Right cardiac atrium (tissue), 5 donors: ENCODE data around the gene PLA2G2A. TPM values are rescaled to one million over a fixed set of nuclear protein-coding genes. Genes with fewer than 3 reads are reported as not detected.

ENCODE experiments used
- ATAC-seq, 2 donors: fragments of 200-7000 bp; cut with Tn5 transposase; one replicate each; pipeline versions ENCODE4 v1.8.0 to v1.9.1; 2020; ENCODE audit warnings: moderate library complexity in 2 of 2, mild to moderate bottlenecking in 1 of 2
- DNase-seq, 3 donors: peaks; one replicate each; pipeline ENCODE4 v3.0.0-alpha.2; 2020
- H3K27ac ChIP-seq: one replicate; pipeline ENCODE4 v1.5.1; 2013; ENCODE audit warnings: mild to moderate bottlenecking, low read length, control low read depth, moderate library complexity
- H3K27me3 ChIP-seq: one replicate; pipeline ENCODE4 v1.6.1; 2013; ENCODE audit not compliant: control insufficient read depth, insufficient read depth
- H3K4me1 ChIP-seq: one replicate; pipeline ENCODE4 v1.6.1; 2013; ENCODE audit warnings: low read length; ENCODE audit not compliant: control insufficient read depth, insufficient read depth
- H3K4me3 ChIP-seq: one replicate; pipeline ENCODE4 v1.5.1; 2013; ENCODE audit warnings: low read length, control low read depth
- H3K9me3 ChIP-seq: one replicate; pipeline ENCODE4 v1.6.1; 2013; ENCODE audit warnings: low read length; ENCODE audit not compliant: control insufficient read depth
- WGBS: extraction: QIAGEN DNeasy Blood & Tissue Kit; methylation state at CpG from one replicate; pipeline ENCODE4 v1.1.7; 2013; 5-methylcytosine and 5-hydroxymethylcytosine counted together
- intact Hi-C, 4 donors: fragments of 100-400 bp; cut with DNase I; formaldehyde crosslinking; loops; one replicate each; pipeline versions ENCODE4 v1.11.0 to v1.14.0; 2022 to 2023
- polyA plus RNA-seq: library from polyadenylated mRNA; stranded (reverse); fragments of 200-250 nt; gene quantifications from one replicate; pipeline ENCODE4 v1.2.3, GENCODE V29; 2013
- total RNA-seq, 4 donors: library from RNA; stranded (reverse); fragmentation: NEBNext Ultra II Directional; extraction: Animal tissue kit (Norgen Biotek cat#: 25700); gene quantifications; one replicate each; pipeline ENCODE4 v1.2.1, GENCODE V29; 2021
- donor health status: healthy with polysubstance abuse.
- donor health status: DM: no; HTN: yes; CAD: no.
- donor health status: DM: no; HTN: no; CAD: no.
- donor health status: DM: no; HTN: yes; CAD: no; lungs with severe emphysema.
- donor health status: DM: yes; HTN: yes; CAD: no.

Gene PLA2G2A
- total and polyA plus RNA-seq, 5 donors = 134 to 1,085 (median 750) TPM

GRCh38 chr1:19949016-19949415 is 30.4 kb downstream of the PLA2G2A start:
- peak in 1 of 2 donors; percentile 47 for ATAC-seq
- no peaks in the 10 kb centered on the region for H3K4me1 ChIP-seq
- H3K27ac ChIP-seq = no peak overlapping the region
- no peak overlapping the region for H3K4me3 ChIP-seq
- WGBS = 58% methylated on average over 2 of the region's 2 CpGs
- no peak for DNase-seq
- H3K9me3 ChIP-seq = no peaks in the 10 kb centered on the region
- H3K27me3 ChIP-seq = no peaks in the 10 kb centered on the region
- intact Hi-C loops = no loop called here

DNA sequence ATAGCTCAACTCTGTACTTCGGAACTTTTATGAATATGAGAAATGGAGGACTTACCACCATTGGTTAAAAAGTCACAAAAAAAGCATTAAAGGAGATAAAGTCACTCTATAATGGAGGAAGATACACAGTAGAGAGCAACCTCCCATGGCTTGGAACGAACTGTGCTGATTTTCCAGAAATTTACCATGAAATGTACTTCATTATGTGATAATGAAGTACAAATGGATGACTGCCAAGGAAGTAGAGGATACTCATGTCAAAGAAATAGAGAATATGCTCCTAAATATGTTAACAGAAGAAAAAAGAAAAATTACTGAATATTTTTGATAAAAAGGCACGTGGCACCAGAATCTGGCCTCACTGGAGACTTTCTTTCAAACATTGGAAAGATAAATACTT is 32.4 kb downstream of the PLA2G2A start:
- H3K27me3 ChIP-seq = no peaks in the 10 kb centered on the region
- 49% methylated on average over 3 of the region's 3 CpGs for WGBS
- H3K27ac ChIP-seq = no peak overlapping the region
- no peaks in the 10 kb centered on the region for H3K9me3 ChIP-seq
- DNase-seq (no peak), ATAC-seq (no peak)
- no peaks in the 10 kb centered on the region for H3K4me1 ChIP-seq
- intact Hi-C loops = no loop called here
- no peak overlapping the region for H3K4me3 ChIP-seq

DNA sequence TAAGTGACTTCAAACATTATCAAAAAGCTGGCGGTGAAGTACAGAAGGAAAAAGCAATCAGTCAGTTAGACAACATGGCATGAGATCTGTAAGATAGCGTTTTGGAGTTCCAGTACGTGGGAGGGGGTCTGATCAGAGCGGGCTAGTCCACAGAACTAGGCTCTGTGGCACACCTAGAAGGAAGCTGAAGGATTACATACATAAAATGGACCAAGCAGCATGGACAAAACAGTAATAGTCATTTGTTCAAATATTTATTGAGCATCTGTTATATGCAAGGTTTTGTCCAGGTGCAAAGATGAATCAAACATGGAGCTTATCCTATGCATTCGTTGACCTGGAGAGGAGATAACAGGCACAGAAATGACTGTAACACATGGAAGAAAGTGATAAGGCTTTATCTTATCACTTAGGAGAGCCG is 33.1 kb downstream of the PLA2G2A start:
- Histone ChIP-seq H3K4me3 (no peak overlapping the region), H3K4me1 (no peaks in the 10 kb centered on the region), H3K27ac (no peak overlapping the region), H3K27me3 (no peaks in the 10 kb centered on the region), H3K9me3 (no peaks in the 10 kb centered on the region)
- 43% methylated on average over 6 of the region's 6 CpGs for WGBS
- DNase-seq = no peak
- ATAC-seq = no peak
- intact Hi-C loops = no loop called here

DNA sequence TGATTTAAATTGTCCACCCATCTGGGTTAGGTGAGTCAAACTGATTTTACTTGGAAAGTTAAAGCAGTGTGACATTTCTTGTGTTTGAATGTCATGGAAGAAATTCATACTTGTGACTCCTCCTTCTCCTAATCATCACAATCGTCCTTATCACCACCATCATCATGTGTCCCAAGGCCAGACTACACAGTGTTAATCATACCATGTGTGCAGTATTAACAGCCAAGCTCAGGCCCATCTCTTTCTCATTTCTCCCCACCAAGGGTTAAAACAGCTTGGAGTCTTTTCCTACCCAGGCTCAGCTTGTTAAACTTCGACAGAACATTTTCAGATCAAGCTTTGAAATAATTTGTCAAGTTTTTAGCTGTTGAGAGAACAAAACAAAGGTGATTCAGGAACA is 33.5 kb downstream of the PLA2G2A start:
- Histone ChIP-seq H3K4me3 (no peak overlapping the region), H3K4me1 (no peaks in the 10 kb centered on the region), H3K27ac (no peak overlapping the region), H3K27me3 (no peaks in the 10 kb centered on the region), H3K9me3 (no peaks in the 10 kb centered on the region)
- no peak for DNase-seq
- 24% methylated on average over 2 of the region's 2 CpGs for WGBS
- intact Hi-C loops = no loop called here
- ATAC-seq = no peak

DNA sequence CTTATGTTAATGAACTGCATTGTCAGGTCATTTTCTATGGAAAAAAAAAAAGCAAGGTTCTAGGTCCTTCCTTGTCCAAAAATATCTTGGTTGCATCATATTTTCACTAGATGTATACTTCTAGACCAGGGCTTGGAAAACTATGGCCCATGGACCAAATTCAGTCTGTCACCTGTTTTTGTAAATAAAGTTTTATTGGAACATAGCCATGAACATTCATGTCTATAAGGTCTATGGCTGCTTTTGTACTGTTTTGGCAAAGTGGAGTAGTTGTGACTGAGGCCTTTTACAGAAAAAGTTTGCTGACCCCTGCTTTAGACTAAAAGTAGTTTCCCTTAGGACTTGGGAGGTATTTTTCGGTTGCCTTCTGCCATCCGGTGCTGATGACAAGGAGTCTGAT is 36.8 kb downstream of the PLA2G2A start:
- Histone ChIP-seq H3K4me1 (no peaks in the 10 kb centered on the region), H3K27ac (no peak overlapping the region), H3K27me3 (no peaks in the 10 kb centered on the region), H3K4me3 (no peak overlapping the region), H3K9me3 (no peaks in the 10 kb centered on the region)
- 89% methylated on average over 2 of the region's 2 CpGs for WGBS
- intact Hi-C loops = no loop called here
- ATAC-seq (no peak), DNase-seq (no peak)

- no peak for ATAC-seq
- H3K9me3 ChIP-seq = no peaks in the 10 kb centered on the region
- 56% methylated on average over 3 of the region's 3 CpGs for WGBS
Measured at GRCh38 chr1:19942088-19942487, 37.3 kb downstream of the PLA2G2A start.

DNA sequence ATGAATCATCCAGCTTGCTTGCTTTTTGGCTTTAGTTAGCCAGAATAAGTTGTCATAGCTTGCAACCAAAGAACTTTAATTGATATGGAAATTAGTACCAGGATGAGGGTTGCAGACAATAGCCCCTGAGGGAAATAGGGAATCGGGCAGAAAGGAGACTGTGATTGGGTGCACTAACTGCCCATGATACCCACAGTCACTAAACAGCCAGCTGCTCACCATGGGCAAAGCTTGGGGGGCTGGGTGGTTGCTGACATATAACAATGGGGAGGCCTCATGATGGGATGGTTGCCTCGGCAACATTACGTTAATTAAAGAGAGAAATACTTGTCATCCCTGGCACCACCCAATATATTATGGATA is 38.2 kb downstream of the PLA2G2A start:
- Histone ChIP-seq H3K4me3 (no peak overlapping the region), H3K27ac (no peak overlapping the region), H3K4me1 (no peaks in the 10 kb centered on the region), H3K9me3 (no peaks in the 10 kb centered on the region), H3K27me3 (no peaks in the 10 kb centered on the region)
- ATAC-seq = no peak
- DNase-seq = no peak
- intact Hi-C loops = no loop called here
- WGBS = 96% methylated on average over 3 of the region's 3 CpGs

More at GRCh38 chr1:19942088-19942487, 37.3 kb downstream of the PLA2G2A start:
- Histone ChIP-seq H3K27ac (no peak overlapping the region), H3K27me3 (no peaks in the 10 kb centered on the region), H3K4me3 (no peak overlapping the region), H3K4me1 (no peaks in the 10 kb centered on the region)
- intact Hi-C loops = no loop called here
- DNase-seq = no peak

DNA sequence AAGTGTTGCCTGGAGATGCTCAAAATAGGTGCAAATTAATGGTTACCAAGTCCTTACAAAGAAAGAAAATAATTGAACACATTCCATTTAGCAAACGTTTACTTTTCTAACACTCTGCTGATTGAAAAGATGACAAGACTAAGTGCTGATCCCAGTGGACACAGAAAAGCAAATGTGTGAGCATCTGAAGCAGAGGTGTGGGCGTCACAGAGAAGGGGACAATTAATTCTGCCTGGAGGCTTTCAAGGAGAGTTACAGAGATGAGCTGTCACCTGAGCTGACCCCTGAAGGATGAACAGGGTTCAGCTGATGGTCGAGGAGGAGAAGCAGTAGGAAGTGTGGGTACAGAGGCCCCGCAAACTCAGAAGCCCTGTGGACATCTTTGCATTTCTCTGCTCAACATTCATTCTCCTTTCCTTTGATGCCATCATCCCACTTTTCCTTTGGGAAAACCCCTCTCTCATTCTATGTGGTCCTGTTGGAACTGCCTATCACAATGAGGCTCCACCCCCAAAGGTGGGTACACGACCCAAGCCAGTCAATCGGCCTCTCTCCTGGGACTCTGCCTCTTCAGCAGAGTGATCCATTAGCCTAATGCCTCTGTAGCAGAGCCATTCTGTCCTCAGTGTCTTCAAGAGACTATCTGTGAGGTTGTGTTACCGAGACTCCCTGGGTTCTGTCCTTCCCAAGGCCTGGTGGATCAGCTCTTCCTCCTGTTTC is 38.8 kb downstream of the PLA2G2A start:
- H3K9me3 ChIP-seq = no peaks in the 10 kb centered on the region
- DNase-seq = no peak
- no peak for ATAC-seq
- no peaks in the 10 kb centered on the region for H3K4me1 ChIP-seq
- 75% methylated on average over 7 of the region's 7 CpGs for WGBS
- H3K27ac ChIP-seq = no peak overlapping the region
- intact Hi-C loops = no loop called here
- H3K27me3 ChIP-seq = no peaks in the 10 kb centered on the region
- H3K4me3 ChIP-seq = no peak overlapping the region

- H3K27me3 ChIP-seq = no peaks in the 10 kb centered on the region
- H3K9me3 ChIP-seq = no peaks in the 10 kb centered on the region
- 94% methylated on average over 1 of the region's 1 CpG for WGBS
- ATAC-seq = no peak
- no peak overlapping the region for H3K4me3 ChIP-seq
- no peaks in the 10 kb centered on the region for H3K4me1 ChIP-seq
- intact Hi-C loops = no loop called here
- no peak for DNase-seq
- no peak overlapping the region for H3K27ac ChIP-seq
Measured at GRCh38 chr1:19938472-19938871, 40.9 kb downstream of the PLA2G2A start.

GRCh38 chr1:19936061-19936750 is 43.2 kb downstream of the PLA2G2A start:
- no peaks in the 10 kb centered on the region for H3K9me3 ChIP-seq
- intact Hi-C loops = no loop called here
- no peaks in the 10 kb centered on the region for H3K27me3 ChIP-seq
- H3K4me1 ChIP-seq = no peaks in the 10 kb centered on the region
- H3K4me3 ChIP-seq = no peak overlapping the region
- ATAC-seq = no peak
- no peak overlapping the region for H3K27ac ChIP-seq
- no peak for DNase-seq
- 58% methylated on average over 3 of the region's 3 CpGs for WGBS

DNA sequence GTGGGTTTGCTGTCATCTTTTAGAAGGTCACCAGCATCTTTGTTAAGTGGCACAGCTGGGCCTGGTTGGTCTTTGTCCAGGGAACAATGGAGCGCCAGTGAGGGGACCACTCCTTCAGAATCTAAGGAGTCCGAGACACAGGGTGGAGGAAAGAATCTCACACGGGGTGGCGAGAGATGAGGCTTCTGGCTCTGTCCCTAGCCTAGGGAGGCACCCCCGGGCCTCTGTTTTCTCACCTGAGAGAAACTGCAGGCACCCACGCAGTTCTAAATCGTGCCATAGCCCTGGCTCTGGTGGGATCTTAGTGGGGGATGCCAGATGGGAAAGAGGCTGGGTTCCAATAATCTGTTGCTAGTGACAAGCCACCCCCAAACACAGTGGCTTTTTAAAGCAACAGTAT is 45.1 kb downstream of the PLA2G2A start:
- no peak for DNase-seq
- no peak for ATAC-seq
- no peaks in the 10 kb centered on the region for H3K27me3 ChIP-seq
- no peak overlapping the region for H3K27ac ChIP-seq
- WGBS = 82% methylated on average over 7 of the region's 7 CpGs
- no peak overlapping the region for H3K4me3 ChIP-seq
- no peaks in the 10 kb centered on the region for H3K4me1 ChIP-seq
- no peaks in the 10 kb centered on the region for H3K9me3 ChIP-seq
- intact Hi-C loops = no loop called here
